ENCODE data around the gene COASY.

Gene COASY

GRCh38 chr17:42565523-42566214 lies 3.7 kb downstream of the COASY start:
- no peak for TF ChIP-seq POLR2A (IDR thresholded peaks at IDR 0.05; ENCODE audit: low read depth, low read length)
- FAIRE-seq, result no peak
- DNase-seq (ENCODE audit: insufficient read length, low spot score), result no peak

GRCh38 chr17:42566215-42566882 lies 4.4 kb downstream of the COASY start:
- DNase-seq (ENCODE audit: insufficient read length, low spot score) (no peak), FAIRE-seq (no peak)
- TF ChIP-seq POLR2A (IDR thresholded peaks at IDR 0.05; ENCODE audit: low read depth, low read length), result no peak

GRCh38 chr17:42566883-42567573 lies 5.1 kb downstream of the COASY start, which contains the start of gene MLX:
TSS of gene MLX (plus strand) at chr17:42567100. CDS start at chr17:42567125, 25 bp downstream.
- FAIRE-seq (no peak), DNase-seq (ENCODE audit: insufficient read length, low spot score) (peak; percentile 98)
- TF ChIP-seq POLR2A (IDR thresholded peaks at IDR 0.05; ENCODE audit: low read depth, low read length), result peak; percentile 54

GRCh38 chr17:42568341-42569111 lies 6.6 kb downstream of the COASY start:
- TF ChIP-seq POLR2A (IDR thresholded peaks at IDR 0.05; ENCODE audit: low read depth, low read length), result no peak
- FAIRE-seq (no peak), DNase-seq (ENCODE audit: insufficient read length, low spot score) (no peak)

- TF ChIP-seq POLR2A (IDR thresholded peaks at IDR 0.05; ENCODE audit: low read depth, low read length), result no peak
- DNase-seq (ENCODE audit: insufficient read length, low spot score) (no peak), FAIRE-seq (no peak)
Measured at GRCh38 chr17:42571435-42572225, 9.7 kb downstream of the COASY start.

- DNase-seq (ENCODE audit: insufficient read length, low spot score), result no peak
- FAIRE-seq, result no peak
Measured at GRCh38 chr17:42573095-42573494, 11.1 kb downstream of the COASY start.

GRCh38 chr17:42574463-42574862 lies 12.5 kb downstream of the COASY start:
- no peak for DNase-seq (ENCODE audit: insufficient read length, low spot score)
- TF ChIP-seq POLR2A (IDR thresholded peaks at IDR 0.05; ENCODE audit: low read depth, low read length), result no peak
- no peak for FAIRE-seq

More at GRCh38 chr17:42573095-42573494, 11.1 kb downstream of the COASY start:
- TF ChIP-seq POLR2A (IDR thresholded peaks at IDR 0.05; ENCODE audit: low read depth, low read length), result no peak

- FAIRE-seq (no peak), DNase-seq (ENCODE audit: insufficient read length, low spot score) (peak; percentile 43)
- TF ChIP-seq POLR2A (IDR thresholded peaks at IDR 0.05; ENCODE audit: low read depth, low read length), result no peak
Measured at GRCh38 chr17:42577140-42577531, 15.2 kb downstream of the COASY start.

- peak; percentile 78 for TF ChIP-seq POLR2A (IDR thresholded peaks at IDR 0.05; ENCODE audit: low read depth, low read length)
- FAIRE-seq (no peak), DNase-seq (ENCODE audit: insufficient read length, low spot score) (peak; percentile 89)
Measured at GRCh38 chr17:42577532-42578281, 15.8 kb downstream of the COASY start, which contains the start of gene PSMC3IP. TSS of gene PSMC3IP (minus strand) at chr17:42577729. CDS start at chr17:42577686, 43 bp downstream.

GRCh38 chr17:42578282-42578869 lies 16.4 kb downstream of the COASY start:
- no peak for TF ChIP-seq POLR2A (IDR thresholded peaks at IDR 0.05; ENCODE audit: low read depth, low read length)
- no peak for FAIRE-seq

GRCh38 chr17:42579794-42580551 lies 18.0 kb downstream of the COASY start:
- FAIRE-seq (no peak), DNase-seq (ENCODE audit: insufficient read length, low spot score) (no peak)
- no peak for TF ChIP-seq POLR2A (IDR thresholded peaks at IDR 0.05; ENCODE audit: low read depth, low read length)

More at GRCh38 chr17:42578282-42578869, 16.4 kb downstream of the COASY start:
- DNase-seq (ENCODE audit: insufficient read length, low spot score), result peak; percentile 75
